GM18519 (cell line): Measurements from ENCODE around the gene RAP1GAP2.

Experiments
- ATAC-seq: cut with Tn5 transposase; IDR thresholded peaks from one replicate; pipeline ENCODE4 v1.9.1; 2021; ENCODE audit warnings: mild to moderate bottlenecking, moderate library complexity; ENCODE audit not compliant: unreplicated experiment, low FRiP score

Gene RAP1GAP2

DNA sequence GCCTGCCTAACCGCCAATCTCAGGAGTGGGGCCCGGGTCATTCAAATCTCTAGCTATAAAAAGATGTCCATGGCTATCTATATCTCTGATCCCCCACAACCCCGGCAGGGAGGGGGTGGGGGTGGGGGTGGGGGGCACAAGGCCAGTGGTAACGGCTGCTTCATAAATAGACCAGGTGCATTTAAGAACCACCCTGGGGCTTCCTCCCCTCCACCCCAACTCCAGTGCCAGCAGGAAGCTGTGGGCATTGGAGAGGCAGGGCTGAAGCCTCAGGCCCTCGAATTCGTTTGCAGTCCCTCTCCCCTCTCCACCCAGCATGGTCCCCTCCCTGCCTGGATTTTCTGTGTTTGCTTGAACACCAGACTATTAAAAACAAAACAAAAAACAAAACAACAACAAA, 56.0 kb downstream of the RAP1GAP2 start:
- ATAC-seq, result no peak

DNA sequence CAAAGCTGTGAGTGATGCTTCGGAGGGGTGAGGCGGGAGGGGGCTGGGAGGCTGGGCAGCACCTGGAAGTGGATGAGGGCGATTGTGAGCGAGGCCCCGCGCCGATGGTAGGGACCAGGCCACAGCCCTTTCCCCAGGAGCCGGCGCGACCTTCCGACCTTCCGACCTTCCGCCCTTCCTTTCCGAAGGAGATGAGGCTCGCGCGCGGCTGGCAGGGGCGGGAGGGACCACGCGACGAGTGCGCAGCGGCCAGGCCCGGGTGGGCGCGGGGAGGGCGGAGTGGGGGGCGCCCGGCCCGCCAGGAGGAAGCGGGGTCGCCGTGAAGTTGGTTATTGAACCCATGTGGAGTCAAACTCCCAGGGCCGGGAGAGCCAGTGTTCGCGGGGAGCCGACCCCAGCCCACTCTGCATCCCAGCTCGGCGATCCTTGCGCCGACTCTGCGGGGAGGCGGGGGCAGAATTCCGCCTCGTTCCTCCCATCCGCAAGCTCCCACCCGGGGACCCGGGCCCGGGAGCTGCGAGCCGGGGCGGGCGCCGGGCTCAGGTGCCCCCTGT, 56.6 kb downstream of the RAP1GAP2 start:
- no peak for ATAC-seq

DNA sequence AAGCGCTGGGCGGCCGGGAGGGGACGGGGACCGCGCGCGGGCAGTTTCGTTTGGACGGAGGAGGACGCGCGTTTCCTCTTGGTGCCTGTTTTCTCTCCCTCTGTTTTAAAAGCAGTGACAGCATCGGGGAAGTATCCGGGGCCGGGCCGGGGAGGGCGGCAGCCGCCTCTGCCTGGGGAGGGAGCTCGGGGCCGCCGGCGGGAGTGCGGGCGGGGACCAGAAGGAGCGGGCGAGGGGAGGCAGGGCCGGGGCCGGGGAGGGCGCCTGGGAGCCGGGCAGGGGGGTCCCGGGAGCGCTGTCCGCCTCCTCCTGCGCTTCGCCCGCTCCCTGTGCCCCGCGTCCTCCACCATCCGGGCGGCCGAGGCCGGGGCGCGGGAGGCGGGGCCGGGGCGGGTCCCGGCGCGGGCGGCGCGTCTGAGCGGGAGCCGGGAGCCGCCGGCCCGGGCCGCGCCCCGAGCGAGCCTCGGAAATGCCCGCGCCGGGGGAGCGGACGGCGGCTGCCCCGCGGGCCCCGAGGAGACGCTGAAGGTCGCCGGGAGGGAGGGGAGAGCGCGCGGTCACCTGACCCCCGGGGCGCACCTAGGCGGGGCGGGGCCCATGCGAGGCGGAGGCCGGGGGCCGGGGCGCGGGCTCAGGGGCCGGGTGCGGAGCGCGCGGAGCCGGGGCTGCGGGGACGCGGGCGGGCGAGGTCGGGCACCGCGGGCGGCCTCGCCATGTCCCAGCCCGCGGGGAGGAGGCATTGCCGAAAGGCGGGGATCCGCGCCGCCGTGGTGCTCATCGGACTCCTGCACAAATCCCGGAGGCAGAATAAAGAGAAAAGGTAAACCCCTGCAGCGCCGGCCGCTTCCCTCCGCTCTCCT, 57.3 kb downstream of the RAP1GAP2 start:
- no peak for ATAC-seq

DNA sequence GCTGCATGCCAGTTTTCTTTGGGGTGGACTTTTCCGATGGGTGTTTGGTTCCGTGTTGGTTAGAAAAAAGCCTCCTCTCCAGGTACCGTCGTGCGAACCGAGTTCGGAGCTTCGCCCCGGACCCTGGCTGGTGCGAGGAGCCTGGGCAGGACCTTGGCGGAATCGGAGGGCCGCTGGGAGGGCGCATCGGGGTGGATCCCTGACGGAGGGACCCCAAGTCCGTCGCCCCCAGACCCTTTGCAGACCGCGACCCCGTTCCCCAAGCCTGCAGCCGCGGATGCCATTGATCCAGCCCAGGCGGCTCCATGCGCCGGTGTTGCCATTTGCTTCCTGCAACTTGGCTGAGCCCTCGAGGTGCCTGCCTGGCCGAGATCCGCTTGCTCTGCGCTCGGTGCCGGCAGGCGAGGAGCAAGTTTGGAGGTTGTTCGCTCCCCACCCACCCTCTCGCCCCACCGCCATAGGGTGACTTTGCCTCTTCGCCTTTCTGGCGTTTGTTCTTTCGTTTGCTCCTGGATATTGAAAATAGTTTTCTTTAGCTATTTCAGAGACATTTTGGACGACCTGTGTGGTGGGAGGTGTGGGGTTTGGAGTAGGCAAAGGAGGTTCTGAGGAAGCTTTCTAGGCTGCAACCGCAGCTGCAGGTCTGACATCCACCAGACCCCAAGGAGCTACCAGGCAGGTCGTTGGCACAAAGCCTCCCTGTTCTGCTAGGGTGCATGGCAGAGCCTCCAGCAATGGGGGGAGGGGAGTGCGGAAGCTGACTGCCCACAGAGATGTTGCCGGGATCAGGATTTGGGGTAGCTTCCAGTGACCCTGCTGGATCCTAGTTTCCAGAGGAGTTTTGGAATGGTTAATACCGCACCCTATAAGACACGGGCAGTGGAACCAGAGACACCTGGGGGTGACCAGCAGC, 58.2 kb downstream of the RAP1GAP2 start:
- ATAC-seq, result no peak

DNA sequence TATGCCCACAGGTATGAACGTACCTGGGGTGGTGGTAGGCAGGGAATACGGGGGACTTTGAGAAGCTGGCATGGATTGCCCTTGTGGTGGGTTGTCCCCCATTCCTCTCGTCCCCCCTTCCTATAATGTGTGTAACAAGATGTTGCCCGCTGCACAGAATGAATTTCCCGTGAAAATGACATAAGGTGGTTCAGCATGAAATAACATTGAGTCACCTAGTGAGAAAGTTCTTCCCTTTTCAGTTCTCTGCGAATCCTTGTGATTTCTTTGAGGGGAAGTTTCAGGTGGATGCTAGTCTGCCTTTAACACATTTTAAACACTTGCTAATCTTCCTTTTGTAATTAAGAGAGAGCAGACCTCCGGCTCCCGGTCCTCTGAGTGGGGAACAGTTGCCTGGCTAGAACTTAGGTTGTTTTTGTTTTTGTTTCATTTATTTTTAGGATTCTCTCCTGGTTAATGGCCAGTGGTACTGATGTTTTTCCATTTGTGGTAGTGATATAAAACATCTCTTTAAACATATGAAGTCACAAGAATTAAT, 58.9 kb downstream of the RAP1GAP2 start:
- no peak for ATAC-seq

DNA sequence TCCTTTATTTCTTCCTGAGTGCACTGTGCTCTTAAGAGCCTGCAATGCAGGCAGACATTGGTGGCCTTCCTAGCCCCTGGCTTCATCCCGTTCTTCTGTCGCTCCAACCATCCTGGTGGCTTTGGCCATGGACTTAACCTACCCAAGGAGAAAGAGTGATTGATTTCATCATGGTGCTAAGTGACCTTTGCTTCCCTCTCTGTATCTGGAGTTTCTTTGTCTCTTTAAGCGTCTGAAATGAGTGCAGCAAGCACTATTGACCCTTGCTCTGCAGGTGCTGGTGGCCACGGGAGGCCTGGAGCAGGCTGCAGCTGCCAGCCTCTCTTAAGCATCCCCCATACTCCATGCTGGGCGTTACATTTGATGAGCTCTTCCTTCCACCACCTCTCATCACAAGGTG, 60.5 kb downstream of the RAP1GAP2 start:
- no peak for ATAC-seq

DNA sequence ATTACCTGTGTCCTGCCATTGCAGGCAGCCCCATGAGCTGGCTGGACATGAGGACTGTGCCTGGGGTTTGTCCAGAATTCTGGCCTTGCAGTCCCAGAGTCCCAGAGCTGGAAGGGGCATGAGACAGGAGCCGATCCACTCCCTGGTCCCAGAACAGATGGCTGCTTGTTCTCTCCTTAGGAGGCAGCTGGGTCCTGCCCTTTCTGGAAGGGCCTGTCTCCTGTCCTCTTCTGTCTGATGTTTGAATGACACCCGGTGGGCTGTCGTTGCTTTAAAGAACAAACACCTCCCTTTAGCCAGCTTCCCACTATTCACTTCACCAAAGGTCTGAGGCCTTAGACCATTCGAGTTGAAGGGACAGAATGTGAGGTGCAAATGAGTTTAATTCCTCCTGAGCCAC, 63.8 kb downstream of the RAP1GAP2 start:
- ATAC-seq, result no peak

DNA sequence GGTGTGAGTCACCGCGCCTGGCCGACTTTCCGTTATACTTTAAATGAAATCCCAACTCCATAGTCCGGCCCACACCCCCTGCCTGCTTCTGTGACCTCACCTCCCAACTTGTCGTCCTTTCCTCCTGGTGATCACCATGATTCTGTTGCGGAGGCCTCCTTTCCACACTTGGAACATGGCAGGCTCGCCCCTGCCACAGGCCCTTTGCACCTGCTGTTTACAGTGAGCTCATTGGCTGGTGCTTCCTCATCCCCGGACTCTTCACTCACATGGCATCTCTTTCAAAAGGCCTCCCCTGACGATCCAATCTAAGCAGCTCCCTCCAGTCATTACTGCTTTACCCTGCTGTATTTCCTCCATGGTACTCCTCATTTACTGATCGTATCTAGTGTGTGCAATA, 64.6 kb downstream of the RAP1GAP2 start:
- ATAC-seq, result no peak

DNA sequence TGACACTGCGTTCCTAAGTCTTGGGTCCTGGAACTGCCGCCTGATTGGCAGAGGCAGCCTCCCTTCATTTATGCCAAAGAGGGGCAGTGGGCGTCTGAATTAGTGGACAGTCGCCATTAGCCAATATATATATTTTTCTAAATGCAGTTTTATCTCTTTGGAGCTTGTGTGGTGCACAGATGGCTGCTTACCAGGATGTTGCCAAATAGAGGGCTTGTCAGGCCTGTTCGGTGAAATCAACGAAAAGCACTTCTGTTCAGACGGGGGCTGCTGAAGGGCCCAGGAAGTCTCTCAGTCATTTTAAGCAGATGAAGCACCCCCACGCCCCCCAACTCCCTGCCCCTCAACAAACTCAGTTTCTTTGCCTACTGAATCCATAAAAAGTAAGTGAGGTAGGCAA, 66.0 kb downstream of the RAP1GAP2 start:
- no peak for ATAC-seq

DNA sequence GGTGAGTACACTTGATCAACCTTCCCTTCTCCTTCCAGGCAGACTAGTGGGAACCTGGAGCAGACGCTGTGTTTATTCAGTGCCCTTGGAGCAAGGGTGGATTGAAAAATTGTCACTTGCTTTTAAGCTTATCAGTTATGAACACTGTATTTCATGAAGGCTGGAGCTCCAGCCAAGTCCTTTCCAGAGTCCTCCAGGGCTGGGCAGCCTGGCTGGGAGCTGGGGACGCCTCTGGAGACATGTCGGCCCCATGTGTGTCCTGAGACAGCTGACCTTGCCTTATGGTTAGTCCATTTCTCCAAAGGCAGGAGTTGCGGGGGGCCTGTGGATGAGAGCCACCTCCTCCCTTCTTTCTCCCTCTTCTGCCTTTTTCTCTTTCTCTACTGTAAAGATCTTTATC, 67.0 kb downstream of the RAP1GAP2 start:
- no peak for ATAC-seq

DNA sequence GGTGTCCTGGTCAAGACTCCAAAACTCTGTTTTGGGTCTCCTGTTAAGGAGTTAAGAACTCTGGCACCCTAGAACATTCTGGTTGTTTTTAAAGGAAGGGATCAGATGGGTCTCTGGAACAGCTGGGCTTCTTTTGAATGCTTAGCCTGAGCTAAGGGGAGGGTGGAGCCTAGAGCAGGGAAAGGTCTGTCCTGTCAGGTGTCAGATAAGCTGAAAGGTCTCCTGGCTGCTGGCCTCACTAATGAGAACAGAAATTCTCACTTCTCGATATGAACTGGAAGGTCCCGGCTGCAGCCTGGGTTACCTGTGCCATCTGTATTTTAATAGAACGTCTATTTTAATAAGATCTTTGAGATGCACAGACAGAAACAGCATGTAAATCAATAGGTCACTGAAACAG, 69.0 kb downstream of the RAP1GAP2 start:
- no peak for ATAC-seq

DNA sequence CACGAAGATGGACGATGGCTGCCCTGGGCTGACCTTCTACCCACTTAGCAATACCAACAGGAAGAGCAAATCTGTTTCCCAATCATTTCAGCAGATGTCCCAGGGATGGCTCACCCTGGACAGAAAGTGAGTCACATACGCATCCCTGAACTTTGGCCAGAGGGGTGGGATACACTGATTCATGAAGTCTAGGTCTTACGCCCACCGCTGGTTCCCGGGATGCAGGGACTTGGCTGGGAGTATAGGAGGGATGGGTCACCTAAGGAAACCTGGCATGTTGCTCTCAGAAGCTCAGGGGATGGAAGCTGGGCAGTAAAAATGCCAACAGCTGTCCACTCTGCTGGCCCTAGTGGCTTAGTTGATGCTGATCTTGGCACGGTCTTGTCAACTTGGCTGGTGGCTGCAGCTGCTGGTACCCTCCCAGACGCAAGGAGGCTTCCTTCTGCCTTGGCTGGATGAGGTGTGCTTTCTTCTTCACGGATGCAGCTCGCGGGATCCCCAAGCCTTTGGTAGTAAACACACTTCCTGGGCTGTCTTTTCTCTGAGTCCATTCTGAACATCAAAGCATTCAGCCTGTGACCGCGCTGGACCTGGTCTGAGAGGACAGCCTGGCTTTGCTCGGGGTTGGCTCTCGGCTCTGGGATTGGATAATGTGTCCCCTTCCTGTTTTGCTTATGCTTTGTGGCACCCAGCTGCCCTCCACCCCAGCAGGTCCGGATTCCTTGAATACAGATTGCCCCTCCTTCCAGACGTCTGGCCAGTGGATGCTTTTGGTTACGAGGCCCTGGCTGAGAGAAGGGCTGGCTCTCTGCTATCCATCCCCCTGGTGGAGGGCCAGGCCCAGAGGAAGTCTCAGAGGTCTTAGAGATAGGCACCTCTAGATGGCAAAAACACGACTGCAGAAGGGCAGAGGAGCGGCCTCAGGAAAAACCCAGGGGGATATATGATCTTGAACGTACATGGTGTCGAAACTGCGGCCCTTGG, 71.5 kb downstream of the RAP1GAP2 start:
- ATAC-seq, result no peak

DNA sequence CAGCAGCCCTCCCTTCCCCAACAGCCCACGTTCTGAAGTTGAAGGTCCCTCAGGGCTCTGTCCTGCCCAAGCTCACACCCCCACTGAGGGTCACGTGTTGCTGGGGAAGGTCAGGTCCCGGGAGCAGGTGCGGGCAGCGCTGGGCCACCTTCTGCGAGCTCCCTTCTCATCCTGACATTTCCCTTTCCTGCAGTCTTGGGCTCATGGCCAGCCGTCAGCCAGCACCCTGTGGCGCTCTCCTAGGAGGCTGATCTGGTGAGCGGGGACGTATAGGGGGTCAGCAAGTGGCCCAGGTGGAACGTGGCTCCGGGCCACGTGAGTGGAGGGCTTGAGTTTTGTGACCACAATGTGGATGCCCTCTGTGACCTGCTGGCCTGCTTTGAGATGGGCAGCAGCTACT, 73.4 kb downstream of the RAP1GAP2 start:
- ATAC-seq, result no peak

DNA sequence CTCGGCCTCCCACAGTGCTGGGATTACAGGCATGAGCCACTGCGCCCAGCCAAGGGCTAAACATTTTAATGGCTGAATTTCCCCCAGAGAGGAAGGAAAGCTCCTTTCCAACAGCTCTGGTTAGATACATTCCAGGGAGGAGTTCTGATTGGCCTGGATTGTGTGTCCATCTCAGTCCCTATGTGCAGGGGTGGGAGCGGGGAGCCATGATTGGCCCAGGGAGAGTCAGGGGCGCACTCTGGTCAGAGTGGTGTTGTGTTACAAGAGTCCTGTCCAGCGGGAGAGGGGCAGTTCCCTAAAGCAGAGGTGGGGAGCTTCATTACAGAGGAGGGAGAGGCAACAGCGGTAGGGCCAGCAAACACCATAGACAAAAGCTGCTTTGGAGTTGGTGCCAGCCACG, 75.0 kb downstream of the RAP1GAP2 start:
- ATAC-seq, result no peak

DNA sequence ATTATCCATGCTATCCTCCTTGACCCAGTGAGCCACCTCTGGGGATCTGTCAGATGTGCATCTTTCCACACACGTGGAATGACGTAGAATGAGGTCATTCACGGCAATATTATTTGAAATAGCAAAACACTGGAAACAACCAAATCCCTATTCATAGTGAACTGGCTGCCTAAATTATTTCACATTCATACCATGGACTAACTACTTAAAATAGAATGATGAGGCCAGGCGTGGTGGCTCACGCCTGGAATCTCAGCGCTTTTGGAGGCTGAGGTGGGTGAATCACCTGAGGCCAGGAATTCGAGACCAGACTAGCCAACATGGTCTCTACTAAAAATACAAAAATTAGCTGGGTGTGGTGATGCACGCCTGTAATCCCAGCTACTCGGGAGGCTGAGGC, 75.5 kb downstream of the RAP1GAP2 start:
- no peak for ATAC-seq

DNA sequence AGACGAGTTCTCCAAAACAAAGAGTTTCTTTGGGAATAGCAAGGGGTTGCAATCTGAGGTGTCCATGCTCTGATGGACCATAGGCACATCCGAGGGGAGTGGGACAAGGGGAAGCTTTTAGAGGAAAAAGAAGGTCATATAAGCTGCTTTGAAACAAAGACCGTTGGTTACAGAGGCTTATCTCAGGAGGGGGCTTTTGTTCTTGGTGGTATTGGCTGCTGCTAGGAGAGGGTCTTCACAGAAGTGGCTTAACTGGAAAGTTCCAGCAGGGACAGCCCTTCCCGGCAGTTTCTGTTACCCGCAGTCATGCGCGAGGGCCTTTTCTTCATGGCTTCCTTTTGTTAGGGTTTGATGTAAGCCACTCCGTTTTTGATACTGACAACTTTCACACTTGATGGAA, 76.0 kb downstream of the RAP1GAP2 start:
- no peak for ATAC-seq

DNA sequence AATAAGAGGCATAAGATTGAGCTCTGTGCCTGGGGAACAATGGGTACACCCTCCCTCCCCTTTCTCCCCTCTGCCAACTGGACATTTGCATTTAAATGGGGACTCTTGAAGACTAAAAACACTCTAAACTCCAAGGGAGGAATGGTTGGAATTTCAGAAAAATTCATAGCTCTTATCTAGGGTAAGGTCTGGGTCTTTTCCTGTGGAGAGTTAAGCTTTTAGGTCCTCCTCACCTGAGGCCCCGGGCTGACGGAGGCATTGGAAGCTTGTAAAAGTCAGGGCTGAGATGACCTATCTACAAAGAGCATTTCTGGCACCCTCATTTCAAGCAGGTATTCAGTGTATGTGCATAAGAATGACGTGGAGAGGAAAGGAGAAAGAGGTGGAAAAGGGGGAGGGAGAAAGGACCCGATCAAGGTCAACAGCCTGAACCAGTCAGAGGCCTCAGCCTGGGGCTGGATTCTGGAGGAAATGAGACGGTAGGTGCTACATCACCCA, 78.0 kb downstream of the RAP1GAP2 start:
- ATAC-seq, result no peak

DNA sequence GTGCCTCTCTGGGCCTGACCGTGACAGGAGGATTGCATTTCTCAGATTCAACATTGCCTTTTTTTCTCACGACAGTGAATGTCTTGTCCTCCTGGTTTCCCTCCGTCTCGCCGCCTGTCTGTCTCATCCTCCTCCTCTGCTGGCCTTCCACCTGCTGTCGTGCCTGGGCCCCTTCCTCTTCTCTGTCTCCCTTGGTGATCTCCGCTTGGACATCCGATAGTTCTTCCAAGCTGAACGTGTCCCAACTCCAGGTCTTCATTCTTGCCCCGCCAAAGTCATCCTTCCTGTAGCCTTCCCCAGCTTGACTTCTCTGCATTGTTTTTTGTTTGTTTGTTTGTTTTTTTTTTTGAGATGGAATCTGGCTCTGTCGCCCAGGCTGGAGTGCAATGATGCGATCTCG, 79.4 kb downstream of the RAP1GAP2 start:
- no peak for ATAC-seq

DNA sequence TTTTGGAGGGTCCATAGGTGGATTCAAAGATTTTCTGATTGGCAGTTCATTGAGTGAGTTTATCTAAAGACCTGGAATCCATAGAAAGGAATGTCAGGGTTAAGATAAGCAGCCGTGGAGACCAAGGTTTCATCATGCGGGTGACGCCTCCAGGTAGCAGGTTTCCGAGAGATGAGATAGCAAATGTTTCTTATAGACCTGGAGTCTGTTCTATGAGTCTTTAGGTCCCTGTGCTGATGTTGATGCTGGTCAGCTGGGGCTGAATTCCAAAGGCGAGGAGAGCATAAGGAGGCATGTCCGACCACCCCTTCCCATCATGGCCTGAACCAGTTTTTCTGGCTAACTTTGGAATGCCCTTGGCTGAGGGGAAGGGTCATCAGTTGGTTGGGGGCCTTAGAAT, 80.2 kb downstream of the RAP1GAP2 start:
- no peak for ATAC-seq

DNA sequence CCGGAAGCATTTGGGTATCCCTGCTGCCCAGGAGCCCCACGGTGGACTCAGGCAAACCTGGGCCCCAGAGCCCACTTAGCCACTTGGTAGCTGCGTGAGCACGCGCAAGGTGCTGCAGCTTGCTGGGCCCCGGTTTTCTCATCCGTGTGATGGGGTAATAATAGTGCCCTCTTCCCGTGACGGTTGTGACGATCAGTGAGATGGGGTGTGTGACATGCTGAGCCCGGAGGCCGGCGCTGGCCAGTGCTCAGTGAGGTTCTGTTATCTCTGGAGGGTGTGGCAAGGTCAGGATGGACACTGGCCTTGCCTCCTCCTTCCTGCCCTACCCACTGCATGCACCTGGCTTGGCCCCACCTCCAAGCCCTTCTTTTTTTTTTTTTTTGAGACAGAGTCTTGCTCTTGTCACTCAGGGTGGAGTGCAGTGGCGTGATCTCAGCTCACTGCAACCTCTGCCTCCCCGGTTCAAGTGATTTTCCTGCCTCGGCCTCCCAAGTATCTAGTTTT, 82.6 kb downstream of the RAP1GAP2 start:
- ATAC-seq, result no peak
